ENCODE data around the gene CHCHD1. TPM values are rescaled to one million over a fixed set of nuclear protein-coding genes. Genes with fewer than 3 reads are reported as not detected.
A peak's percentile ranks its signal among the peaks of the same experiment; 100 is the strongest.

CHCHD1 gene
- total RNA-seq, 4 donors from 2014 or later: 12.7 to 26.0 (median 22.5) TPM

DNA sequence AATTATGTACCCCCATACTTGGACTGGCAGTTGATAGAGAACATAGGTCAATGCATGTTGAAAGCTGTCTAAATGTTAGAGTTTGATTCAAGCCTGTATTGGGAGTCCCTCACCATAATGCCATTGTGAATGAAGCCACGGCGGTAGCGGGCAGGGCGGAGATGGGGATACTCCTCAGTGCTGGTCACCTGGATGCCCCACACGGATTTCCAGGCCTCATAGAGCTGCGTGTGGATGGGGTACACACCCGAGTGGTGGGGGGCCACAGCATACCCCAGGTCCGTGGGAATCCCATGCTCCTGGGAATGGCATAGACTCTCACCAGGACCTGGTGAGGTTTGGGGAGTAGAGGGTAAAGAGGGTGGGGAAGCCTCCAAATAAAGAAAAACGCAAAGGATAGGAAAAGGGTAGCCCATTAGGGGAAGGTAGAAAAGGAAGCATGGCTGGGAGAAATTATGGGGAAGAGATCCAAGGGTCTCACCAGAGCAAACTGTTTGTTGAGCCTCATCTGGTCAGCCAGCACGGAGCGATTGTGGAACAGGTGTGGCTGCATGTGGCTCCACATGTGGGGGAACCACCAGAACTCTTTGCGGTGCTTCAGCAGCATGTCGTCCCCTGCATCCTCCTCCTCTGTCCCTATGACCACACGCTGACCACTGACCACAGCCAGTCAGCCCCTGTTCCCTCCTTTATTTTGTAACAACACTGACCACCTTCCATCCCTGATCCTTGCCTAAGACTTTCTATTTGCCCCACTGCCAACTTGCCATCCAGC, 24.5 kb downstream of the CHCHD1 start:
- Histone ChIP-seq H3K4me1 (peaks cover 45% of the 10 kb centered on the region), H3K9me3 (no peaks in the 10 kb centered on the region), H3K36me3 (peaks cover 72% of the 10 kb centered on the region), H3K27ac (no peak overlapping the region), H3K27me3 (no peaks in the 10 kb centered on the region), H3K4me3 (peak overlapping the region; percentile 26)
- WGBS: 89% methylated on average over 13 of the region's 14 CpGs
- TF ChIP-seq POLR2AphosphoS5 (IDR thresholded peaks at IDR 0.05) (no peak), POLR2A (IDR thresholded peaks at IDR 0.05) (no peak), EP300 (IDR thresholded peaks at IDR 0.05) (no peak)
- TF ChIP-seq, protein P1, sequence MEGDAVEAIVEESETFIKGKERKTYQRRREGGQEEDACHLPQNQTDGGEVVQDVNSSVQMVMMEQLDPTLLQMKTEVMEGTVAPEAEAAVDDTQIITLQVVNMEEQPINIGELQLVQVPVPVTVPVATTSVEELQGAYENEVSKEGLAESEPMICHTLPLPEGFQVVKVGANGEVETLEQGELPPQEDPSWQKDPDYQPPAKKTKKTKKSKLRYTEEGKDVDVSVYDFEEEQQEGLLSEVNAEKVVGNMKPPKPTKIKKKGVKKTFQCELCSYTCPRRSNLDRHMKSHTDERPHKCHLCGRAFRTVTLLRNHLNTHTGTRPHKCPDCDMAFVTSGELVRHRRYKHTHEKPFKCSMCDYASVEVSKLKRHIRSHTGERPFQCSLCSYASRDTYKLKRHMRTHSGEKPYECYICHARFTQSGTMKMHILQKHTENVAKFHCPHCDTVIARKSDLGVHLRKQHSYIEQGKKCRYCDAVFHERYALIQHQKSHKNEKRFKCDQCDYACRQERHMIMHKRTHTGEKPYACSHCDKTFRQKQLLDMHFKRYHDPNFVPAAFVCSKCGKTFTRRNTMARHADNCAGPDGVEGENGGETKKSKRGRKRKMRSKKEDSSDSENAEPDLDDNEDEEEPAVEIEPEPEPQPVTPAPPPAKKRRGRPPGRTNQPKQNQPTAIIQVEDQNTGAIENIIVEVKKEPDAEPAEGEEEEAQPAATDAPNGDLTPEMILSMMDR (IDR thresholded peaks at IDR 0.05): no peak
- DNase-seq (ENCODE audit: low spot score in 2 of 2): no peak

DNA sequence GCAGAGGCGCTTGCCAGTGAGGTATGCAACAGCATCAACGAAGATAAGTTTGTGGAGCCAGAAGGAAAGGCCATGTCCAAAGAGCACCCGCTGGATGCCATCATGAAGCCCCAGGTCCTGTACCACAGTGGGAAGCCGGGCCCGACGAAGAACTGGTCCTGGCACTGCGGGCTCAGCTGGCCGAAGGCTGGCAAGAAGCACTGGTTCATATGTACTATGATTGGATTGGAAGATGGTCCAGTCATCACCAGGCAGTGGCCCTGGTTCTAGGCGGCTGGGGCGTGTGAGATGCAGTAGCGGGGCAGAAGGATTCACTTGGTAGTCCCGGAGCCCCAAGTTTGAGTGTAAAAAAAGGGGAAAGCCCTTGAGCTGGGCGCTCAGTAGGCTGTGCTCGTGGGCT, 25.6 kb downstream of the CHCHD1 start:
- Histone ChIP-seq H3K27ac (no peak overlapping the region), H3K4me3 (peak overlapping the region; percentile 26), H3K27me3 (no peaks in the 10 kb centered on the region), H3K4me1 (peaks cover 45% of the 10 kb centered on the region), H3K36me3 (peaks cover 61% of the 10 kb centered on the region), H3K9me3 (no peaks in the 10 kb centered on the region)
- no peak for TF ChIP-seq EP300 (IDR thresholded peaks at IDR 0.05)
- TF ChIP-seq, protein P1 (IDR thresholded peaks at IDR 0.05): no peak
- no peak for TF ChIP-seq POLR2A (IDR thresholded peaks at IDR 0.05)
- no peak for TF ChIP-seq POLR2AphosphoS5 (IDR thresholded peaks at IDR 0.05)
- no peak for DNase-seq (ENCODE audit: low spot score in 2 of 2)
- WGBS: 96% methylated on average over 14 of the region's 14 CpGs

DNA sequence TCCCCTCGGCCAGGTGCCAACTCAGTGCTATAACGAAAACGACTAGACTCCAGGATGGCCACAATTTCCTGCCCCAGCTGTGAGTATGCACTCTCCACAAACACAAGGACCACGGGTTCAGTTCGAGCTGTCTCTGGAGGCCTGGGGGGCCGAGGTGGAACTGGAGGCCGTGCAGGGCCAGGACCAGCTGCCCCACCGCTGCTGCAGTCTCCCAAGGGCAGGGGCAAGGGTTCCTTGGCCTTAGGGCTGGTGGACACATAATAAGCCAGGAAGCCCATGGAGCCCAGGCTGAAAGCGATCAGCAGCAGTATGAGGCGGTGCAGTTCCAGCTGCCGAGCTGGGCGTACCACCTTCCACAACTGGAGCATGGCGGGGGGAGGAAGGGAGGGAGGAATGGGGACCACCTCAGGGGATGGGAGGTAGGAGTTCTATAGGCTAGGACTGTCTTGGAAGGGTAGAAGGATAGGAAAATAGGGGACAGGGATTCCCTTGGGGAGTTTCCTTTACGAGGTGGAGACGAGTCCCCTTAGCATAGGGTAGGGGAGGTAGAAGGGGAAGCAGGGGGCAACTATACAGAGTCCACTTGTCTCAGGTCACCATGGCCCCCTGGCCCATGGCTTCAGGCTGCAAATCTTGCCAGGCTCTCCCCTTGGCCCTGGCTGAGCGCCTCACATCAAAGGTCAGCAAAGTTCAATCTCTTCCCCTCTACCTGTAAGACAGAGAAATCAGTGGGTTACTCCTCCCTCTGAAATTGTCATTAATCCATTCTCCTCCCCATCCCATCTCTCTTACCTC, 26.4 kb downstream of the CHCHD1 start:
- H3K4me1 ChIP-seq: peaks cover 40% of the 10 kb centered on the region
- no peak overlapping the region for H3K27ac ChIP-seq
- WGBS: 88% methylated on average over 9 of the region's 16 CpGs
- H3K4me3 ChIP-seq: peak overlapping the region; percentile 26
- no peak for DNase-seq (ENCODE audit: low spot score in 2 of 2)
- no peaks in the 10 kb centered on the region for H3K9me3 ChIP-seq
- peaks cover 59% of the 10 kb centered on the region for H3K36me3 ChIP-seq
- TF ChIP-seq EP300 (IDR thresholded peaks at IDR 0.05) (no peak), POLR2A (IDR thresholded peaks at IDR 0.05) (no peak)
- no peaks in the 10 kb centered on the region for H3K27me3 ChIP-seq

DNA sequence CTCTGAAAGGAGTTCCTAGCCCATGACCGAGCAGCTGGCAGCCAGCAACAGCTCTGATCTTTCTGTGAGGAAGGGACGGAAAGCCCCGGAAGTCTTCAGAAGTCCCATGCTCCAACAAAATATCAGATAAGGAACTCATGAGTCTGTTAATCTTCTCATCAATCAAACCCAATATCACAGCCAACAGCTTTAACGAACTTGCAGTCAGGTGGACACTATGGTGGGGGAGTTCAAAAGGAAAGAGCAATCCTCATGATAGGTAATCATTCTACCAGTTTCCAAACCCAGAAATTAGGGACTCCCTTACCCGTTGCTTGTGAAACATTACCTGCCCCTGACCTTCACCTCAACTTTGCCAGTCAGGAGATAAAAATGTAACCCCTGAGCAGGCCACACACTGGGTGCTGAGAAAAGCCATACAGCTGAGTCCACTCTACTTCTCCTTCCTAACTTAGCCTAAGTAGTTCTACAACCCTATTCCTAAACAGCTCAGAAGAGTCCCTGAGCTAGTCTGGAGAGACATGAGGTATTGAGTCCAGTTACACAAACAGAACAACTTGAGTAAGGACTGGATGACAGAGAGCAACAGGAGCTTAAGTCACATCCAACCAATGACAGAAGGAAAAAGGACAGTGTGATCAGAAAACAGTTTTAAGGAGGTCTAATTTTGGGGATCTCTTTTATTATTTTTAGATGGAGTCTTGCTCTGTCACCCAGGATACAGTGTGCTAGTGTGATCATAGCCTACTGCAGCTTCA, 27.4 kb downstream of the CHCHD1 start:
- peak overlapping the region; percentile 86 for H3K4me3 ChIP-seq
- H3K4me1 ChIP-seq: peaks cover 32% of the 10 kb centered on the region
- no peak for DNase-seq (ENCODE audit: low spot score in 2 of 2)
- no peak for TF ChIP-seq POLR2AphosphoS5 (IDR thresholded peaks at IDR 0.05)
- TF ChIP-seq, protein P1 (IDR thresholded peaks at IDR 0.05): no peak
- no peak for TF ChIP-seq POLR2A (IDR thresholded peaks at IDR 0.05)
- TF ChIP-seq EP300 (IDR thresholded peaks at IDR 0.05): no peak
- peaks cover 59% of the 10 kb centered on the region for H3K36me3 ChIP-seq
- no peaks in the 10 kb centered on the region for H3K27me3 ChIP-seq
- no peaks in the 10 kb centered on the region for H3K9me3 ChIP-seq
- no peak overlapping the region for H3K27ac ChIP-seq
- 65% methylated on average over 5 of the region's 5 CpGs for WGBS

DNA sequence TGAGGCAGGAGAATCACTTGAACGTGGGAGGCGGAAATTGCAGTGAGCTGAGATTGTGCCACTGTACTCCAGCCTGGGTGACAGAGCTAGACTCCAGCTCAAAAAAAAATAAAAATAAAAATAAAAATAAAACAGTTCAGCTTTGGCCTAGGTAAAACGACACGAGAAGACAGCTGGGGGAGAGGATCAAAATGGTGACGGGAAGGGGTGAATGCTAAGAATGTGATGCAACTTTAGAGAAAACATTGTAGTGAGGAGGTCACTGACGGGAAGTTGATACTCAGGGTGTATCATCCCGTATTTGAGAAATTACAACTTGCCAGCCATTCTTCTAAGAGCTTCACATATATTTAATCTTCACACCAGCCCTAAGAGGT, 28.5 kb downstream of the CHCHD1 start:
- H3K27ac ChIP-seq: peak overlapping the region; percentile 84
- 64% methylated on average over 7 of the region's 7 CpGs for WGBS

More for the DNA sequence above, 28.5 kb downstream of the CHCHD1 start:
- peak overlapping the region; percentile 86 for H3K4me3 ChIP-seq
- no peaks in the 10 kb centered on the region for H3K9me3 ChIP-seq
- H3K4me1 ChIP-seq: peaks cover 32% of the 10 kb centered on the region
- DNase-seq (ENCODE audit: low spot score in 2 of 2): no peak
- H3K27me3 ChIP-seq: no peaks in the 10 kb centered on the region
- peaks cover 54% of the 10 kb centered on the region for H3K36me3 ChIP-seq
- no peak for TF ChIP-seq EP300 (IDR thresholded peaks at IDR 0.05)
- TF ChIP-seq, protein P1 (IDR thresholded peaks at IDR 0.05): no peak
- no peak for TF ChIP-seq POLR2AphosphoS5 (IDR thresholded peaks at IDR 0.05)
- TF ChIP-seq POLR2A (IDR thresholded peaks at IDR 0.05): no peak

Data from suprapubic skin (tissue), 4 donors.